NK-92 treated with Interleukin-12 subunit alpha and Interleukin-12 subunit beta, amount 100 ng/mL, for 24 hours (cell line): ENCODE results near the gene OGDH.

ENCODE experiments used
- DNase-seq: peaks from one replicate; lab custom pipeline; 2025; lab: John Stamatoyannopoulos, UW

OGDH gene

DNA sequence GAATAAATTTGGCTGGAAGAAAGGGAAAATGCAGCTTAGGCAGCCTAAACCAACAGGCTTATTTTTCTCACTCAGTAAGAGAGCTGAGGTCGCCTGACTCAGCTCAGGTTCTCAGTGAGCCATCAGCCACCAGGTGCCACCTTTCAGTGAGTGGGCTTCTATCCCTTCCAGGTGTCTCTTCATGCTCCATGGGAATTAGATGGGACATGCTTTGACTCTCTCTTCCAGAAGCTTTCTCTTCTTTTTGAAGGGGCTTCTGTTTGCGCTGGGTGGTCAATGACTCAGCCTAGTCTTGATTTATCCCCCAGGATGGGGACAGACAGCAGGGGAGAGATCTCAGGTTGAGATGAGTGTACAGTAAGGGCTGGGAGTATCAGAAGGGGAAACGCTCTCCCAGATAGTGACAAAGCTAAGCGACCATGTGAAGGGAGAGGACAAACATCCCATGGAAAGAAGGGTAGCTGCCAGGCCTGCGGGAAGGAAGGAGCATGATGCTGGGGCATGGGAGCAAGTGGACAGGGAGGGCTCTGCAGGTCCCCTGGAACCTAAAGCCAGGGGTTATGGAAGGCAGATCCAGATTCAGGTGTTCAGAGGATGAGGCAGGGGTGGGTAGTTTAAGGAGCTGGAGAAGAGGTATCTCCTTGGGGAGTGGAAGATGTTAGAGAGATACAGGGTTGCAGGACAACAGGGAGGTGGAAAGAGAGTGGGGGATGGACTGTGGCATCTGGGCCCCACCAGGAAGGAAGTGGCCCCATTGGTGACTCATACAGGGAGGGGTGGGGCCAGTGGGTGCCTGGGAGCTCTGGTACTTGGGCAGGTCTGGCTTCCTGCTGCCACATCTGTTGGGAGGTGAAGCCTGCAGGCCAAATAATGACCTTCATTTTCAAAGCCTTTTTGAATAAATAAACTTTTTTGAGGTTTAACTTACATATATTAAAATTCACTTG lies 32.5 kb downstream of the OGDH start:
- peak; percentile 77 for DNase-seq

GRCh38 chr7:44639671-44640321 lies 33.4 kb downstream of the OGDH start:
- no peak for DNase-seq

DNA sequence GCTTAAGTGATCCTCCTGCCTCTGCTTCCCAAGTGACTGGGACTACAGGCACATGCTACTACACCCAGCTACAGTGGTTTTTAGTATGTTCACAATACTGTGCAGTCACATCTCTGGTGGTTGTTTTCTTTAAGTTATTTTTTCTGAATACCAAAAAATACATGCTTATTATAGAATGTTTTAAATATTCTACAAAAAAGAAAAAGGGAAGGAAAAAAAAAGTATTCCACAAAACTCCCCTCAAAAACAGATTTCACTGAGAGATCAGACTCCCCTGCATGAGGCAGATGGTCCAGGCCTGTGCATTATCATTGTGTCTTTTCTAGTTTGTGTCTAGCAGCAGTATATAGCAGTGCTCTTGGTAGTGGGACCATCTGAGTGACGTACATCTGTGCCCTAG lies 36.8 kb downstream of the OGDH start:
- DNase-seq = no peak

DNA sequence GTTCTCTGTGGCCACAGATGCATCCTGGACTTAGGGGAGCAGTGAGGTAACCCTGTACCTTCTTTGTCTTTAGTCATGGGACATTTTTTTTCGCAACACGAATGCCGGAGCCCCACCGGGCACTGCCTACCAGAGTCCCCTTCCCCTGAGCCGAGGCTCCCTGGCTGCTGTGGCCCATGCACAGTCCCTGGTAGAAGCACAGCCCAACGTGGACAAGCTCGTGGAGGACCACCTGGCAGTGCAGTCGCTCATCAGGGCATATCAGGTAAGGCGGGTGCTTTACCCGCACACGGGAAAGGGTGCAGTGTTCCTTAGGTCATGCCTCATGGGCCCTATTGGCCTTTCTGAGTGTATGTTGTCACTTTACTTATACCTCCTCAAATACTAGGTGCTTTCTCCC lies 38.8 kb downstream of the OGDH start:
- no peak for DNase-seq

GRCh38 chr7:44645696-44646095 lies 39.3 kb downstream of the OGDH start:
- no peak for DNase-seq

GRCh38 chr7:44646176-44646920 lies 39.9 kb downstream of the OGDH start:
- no peak for DNase-seq

- DNase-seq = no peak
These were observed 40.7 kb downstream of the OGDH start for GRCh38 chr7:44646921-44647636.

GRCh38 chr7:44647981-44648714 lies 41.7 kb downstream of the OGDH start:
- no peak for DNase-seq

- DNase-seq = no peak
These were observed 43.8 kb downstream of the OGDH start for GRCh38 chr7:44650242-44650641.

DNA sequence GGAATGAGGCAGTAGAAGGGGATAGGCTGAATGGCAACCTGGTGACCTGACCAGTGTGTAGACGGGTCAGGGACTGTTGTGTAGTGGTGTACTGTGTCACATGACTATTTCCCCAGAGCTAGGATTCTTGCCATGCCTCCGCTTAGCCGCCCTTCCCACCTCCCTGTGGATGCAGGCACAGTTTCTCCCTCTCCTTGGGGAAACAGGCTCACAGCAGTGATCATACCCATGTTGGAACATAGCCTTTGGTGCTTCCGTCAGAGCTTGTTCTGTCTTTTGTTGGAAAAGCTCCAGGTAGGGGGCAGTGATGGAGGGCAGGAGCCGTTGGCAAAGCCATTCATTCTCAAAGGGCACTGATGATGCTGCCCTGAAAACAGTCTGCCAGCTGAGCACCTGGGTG lies 44.3 kb downstream of the OGDH start:
- DNase-seq = no peak

GRCh38 chr7:44652535-44652934 lies 46.1 kb downstream of the OGDH start:
- DNase-seq = no peak

DNA sequence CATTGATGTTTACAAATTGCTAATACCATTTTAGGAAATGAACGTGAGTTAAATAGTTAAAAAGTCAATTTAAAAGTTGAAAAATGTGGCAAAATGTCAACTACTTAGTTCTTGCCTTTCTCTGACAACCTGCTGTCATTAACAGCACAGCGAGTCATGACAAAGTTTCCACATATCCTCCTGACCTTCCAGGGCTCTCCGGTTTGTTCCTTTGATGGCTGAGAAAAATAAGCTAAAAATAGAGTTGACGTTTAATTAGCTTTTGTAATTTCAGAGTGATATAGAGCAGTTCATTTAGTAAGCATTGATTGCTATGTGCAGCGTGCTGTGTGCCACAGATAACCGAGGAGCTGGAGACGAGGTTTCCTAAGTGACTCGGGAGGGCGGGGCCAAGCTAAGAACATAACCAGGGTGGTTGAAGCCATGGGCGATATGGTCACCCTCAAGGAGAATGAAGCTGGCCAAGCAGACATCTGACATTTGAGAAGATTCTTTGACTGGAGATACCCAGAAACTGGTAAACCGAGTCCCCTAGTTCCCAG lies 47.9 kb downstream of the OGDH start:
- no peak for DNase-seq

DNA sequence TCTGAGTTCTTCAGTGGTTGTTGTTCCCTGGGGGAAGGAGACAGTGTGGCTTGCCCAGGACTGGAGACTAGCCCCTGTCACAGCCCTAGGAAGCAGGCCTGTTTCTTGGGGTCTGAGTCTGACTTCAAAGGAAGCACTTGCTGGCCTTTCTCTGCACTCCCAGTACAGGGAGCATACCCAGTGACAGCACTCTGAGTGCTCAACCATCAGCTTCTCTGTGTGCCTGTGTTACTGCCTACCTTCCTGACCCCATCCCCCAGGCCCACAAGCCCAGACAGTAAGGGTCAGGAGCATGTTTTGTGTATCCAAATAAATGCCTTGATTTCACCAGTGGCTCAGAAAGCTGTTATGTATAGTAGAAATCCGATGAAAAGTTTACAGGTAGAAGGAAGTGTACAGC lies 48.9 kb downstream of the OGDH start:
- DNase-seq = no peak

- no peak for DNase-seq
These were observed 52.6 kb downstream of the OGDH start for GRCh38 chr7:44658979-44659378.

GRCh38 chr7:44661233-44661632 lies 54.8 kb downstream of the OGDH start:
- no peak for DNase-seq

- no peak for DNase-seq
These were observed 58.5 kb downstream of the OGDH start for GRCh38 chr7:44664780-44665461.

DNA sequence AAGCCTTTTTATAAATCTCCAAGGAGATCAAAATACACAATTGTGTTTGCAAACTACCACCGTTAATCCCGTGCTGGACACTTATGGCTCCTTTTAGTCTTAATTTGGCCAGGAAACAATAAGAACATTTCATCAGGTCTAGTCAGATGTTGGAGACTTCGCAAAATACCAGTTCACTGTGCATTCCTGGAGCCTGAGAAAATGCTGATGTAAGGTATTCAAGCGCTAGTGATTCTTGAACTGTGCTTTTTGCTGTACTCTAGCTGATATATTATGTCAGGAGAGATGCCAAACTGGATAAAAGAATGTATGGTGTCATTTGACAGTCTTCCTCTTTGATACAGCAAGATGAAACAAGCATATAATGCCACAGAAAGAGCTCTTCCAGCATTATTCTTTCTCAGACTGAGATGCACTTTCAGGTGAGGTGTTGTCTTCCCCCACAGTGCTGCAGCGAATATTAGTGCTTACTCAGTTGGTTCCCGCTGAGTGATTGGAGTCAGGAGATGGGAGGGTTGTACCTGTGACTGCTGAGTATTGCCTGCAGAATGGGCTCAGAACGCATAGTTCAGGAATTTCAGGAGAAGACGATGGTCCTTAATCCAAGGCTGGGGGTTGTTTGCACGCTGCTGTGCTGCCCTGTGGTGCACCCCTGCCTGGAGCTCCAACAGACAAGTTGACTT lies 59.2 kb downstream of the OGDH start:
- DNase-seq = no peak

DNA sequence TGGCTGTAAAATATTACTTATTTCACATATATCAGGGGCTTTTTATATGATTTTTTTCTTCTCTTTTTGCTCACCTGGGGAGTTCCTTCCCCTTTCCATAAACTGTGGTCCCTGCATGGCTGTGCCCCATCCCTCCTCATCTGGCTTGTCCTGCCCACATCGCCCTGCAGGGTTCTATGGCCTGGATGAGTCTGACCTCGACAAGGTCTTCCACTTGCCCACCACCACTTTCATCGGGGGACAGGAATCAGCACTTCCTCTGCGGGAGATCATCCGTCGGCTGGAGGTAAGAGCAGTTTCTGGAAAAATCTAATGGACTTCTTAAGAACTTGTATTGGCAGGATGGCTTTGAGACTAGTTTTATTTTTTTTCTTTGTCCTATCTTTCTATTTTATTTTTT lies 60.1 kb downstream of the OGDH start:
- DNase-seq = no peak

GRCh38 chr7:44667190-44667589 lies 60.8 kb downstream of the OGDH start:
- DNase-seq = no peak

DNA sequence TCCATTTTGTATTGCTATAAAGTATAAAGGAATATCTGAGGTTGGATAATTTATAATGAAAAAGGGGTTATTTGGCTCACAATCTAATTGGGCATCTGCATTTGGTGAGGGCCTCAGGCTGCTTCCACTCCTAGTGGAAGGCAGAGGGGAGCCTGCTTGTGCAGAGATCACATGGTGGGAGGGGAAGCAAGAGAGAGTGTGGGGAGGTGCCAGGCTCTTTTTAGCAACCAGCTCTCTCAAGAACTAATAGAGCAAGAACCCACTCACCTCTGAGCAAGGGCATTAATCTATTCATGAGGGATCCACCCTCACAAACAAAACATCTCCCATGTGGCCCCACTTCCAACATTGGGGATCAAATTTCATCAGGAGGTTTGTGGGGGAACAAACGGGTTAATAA lies 64.6 kb downstream of the OGDH start:
- no peak for DNase-seq
